Thoracic aorta (tissue), 2 donors: ENCODE data around the gene ZKSCAN2. TPM values are rescaled to one million over a fixed set of nuclear protein-coding genes. Genes with fewer than 3 reads are reported as not detected.

Source experiments
- ATAC-seq: fragments of 150-250 bp; one replicate; pipeline ENCODE4 v1.8.0; 2017; ENCODE audit warnings: low read depth; ENCODE audit not compliant: insufficient number of reproducible peaks, low FRiP score
- DNase-seq: peaks from one replicate; pipeline ENCODE4 v3.0.0-alpha.2; 2020; ENCODE audit warnings: low spot score
- H3K27ac ChIP-seq, 2 donors: fragments of 200-600 bp; sonication (generic); 1 replicate in 1 of 2; 2 replicates in 1 of 2; pipeline ENCODE4 v1.5.1; 2016; ENCODE audit warnings: mild to moderate bottlenecking in 2 of 2, moderate library complexity in 2 of 2
- H3K27me3 ChIP-seq: fragments of 200-600 bp; sonication (generic); replicated peaks from 2 replicates; pipeline ENCODE4 v1.6.0; 2016; ENCODE audit warnings: mild to moderate bottlenecking; ENCODE audit not compliant: insufficient read depth
- H3K36me3 ChIP-seq: fragments of 200-600 bp; sonication (generic); one replicate; pipeline ENCODE4 v1.5.1; 2016
- H3K4me1 ChIP-seq, 2 donors: fragments of 200-600 bp; sonication (generic); 1 replicate in 1 of 2; 2 replicates in 1 of 2; pipeline versions ENCODE4 v1.5.1 to v1.6.0; 2016; ENCODE audit warnings: low read depth in 2 of 2, mild to moderate bottlenecking in 1 of 2; ENCODE audit not compliant: control insufficient read depth in 1 of 2
- H3K4me3 ChIP-seq: fragments of 200-600 bp; sonication (generic); 2 replicates; pipeline ENCODE4 v1.5.1; 2016; ENCODE audit warnings: mild to moderate bottlenecking
- H3K9me3 ChIP-seq: fragments of 200-600 bp; sonication (generic); 2 replicates; pipeline ENCODE4 v1.5.1; 2016
- total RNA-seq, 2 donors: library from RNA; depleted of rRNA; stranded (reverse); fragments of >200 nt; gene quantifications; one replicate each; pipeline versions ENCODE4 v1.1.0 to v1.2.3, GENCODE V29; 2016
- TF ChIP-seq, protein P1 (sequence below): fragments of 200-600 bp; sonication (generic); IDR thresholded peaks from one replicate; pipeline ENCODE4 v1.5.1; 2019; ENCODE audit warnings: antibody characterized with exemption

ZKSCAN2 gene
- total RNA-seq, 2 donors from 2014 or later: 4.1 to 5.0 TPM

DNA sequence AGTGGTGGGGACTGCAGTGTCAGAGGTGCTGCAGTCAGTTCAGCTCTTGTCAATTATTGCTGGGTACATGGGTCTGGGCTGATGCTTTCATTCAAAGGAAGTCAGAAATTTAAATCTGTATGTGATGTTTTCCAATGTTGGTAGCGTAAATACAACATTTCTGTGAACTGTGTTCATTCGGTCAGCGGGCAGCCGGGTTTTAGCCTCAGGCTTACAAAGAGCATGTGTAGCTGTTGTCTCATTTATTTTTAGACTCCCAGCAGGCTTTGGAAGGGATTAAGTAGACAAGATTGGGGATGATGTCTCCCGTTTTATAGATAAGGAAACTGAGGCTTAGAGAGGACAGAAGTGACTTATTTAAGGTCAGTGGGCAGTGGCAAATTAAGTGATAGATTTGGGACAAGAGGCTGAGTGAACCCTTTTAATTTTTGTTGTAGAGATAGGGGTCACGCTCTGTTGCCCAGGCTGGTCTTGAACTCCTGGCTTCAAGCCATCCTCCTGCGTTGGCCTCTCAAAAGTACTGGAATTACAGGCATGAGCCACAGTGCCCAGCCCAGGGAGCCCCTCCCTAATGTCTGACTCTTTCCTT is 32.8 kb downstream of the ZKSCAN2 start:
- ATAC-seq: no peak

DNA sequence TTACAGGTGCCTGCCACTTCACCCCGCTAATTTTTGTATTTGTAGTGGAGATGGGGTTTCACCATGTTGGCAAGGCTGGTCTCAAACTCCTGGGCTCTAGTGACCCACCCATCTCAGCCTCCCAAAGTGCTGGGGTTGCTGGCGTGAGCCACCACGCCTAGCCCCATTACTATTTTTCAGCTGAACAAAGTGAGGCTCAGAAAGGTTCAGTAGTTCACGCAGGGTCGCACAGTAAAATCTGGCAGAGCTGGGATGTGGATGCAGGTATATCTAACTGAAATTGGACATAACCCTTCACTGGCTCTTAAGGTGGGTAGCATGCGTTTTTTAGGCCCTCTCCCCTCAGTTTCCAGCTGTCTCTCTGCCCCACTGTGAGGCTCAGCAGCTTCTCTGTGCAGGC is 33.7 kb downstream of the ZKSCAN2 start:
- H3K4me3 ChIP-seq: no peak overlapping the region
- no peak overlapping the region for H3K27ac ChIP-seq
- H3K27me3 ChIP-seq: no peaks in the 10 kb centered on the region
- no peaks in the 10 kb centered on the region for H3K36me3 ChIP-seq
- H3K4me1 ChIP-seq: peaks cover 0 to 7% of the 10 kb centered on the region in 2 donors
- TF ChIP-seq, protein P1, sequence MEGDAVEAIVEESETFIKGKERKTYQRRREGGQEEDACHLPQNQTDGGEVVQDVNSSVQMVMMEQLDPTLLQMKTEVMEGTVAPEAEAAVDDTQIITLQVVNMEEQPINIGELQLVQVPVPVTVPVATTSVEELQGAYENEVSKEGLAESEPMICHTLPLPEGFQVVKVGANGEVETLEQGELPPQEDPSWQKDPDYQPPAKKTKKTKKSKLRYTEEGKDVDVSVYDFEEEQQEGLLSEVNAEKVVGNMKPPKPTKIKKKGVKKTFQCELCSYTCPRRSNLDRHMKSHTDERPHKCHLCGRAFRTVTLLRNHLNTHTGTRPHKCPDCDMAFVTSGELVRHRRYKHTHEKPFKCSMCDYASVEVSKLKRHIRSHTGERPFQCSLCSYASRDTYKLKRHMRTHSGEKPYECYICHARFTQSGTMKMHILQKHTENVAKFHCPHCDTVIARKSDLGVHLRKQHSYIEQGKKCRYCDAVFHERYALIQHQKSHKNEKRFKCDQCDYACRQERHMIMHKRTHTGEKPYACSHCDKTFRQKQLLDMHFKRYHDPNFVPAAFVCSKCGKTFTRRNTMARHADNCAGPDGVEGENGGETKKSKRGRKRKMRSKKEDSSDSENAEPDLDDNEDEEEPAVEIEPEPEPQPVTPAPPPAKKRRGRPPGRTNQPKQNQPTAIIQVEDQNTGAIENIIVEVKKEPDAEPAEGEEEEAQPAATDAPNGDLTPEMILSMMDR: no peak
- ATAC-seq: no peak
- H3K9me3 ChIP-seq: no peaks in the 10 kb centered on the region
- no peak for DNase-seq

More for the DNA sequence above, 32.8 kb downstream of the ZKSCAN2 start:
- TF ChIP-seq, protein P1: no peak
- Histone ChIP-seq H3K27me3 (no peaks in the 10 kb centered on the region), H3K36me3 (no peaks in the 10 kb centered on the region), H3K9me3 (no peaks in the 10 kb centered on the region), H3K27ac (no peak overlapping the region), H3K4me3 (no peak overlapping the region), H3K4me1 (peaks cover 0 to 7% of the 10 kb centered on the region in 2 donors)
- DNase-seq: no peak

DNA sequence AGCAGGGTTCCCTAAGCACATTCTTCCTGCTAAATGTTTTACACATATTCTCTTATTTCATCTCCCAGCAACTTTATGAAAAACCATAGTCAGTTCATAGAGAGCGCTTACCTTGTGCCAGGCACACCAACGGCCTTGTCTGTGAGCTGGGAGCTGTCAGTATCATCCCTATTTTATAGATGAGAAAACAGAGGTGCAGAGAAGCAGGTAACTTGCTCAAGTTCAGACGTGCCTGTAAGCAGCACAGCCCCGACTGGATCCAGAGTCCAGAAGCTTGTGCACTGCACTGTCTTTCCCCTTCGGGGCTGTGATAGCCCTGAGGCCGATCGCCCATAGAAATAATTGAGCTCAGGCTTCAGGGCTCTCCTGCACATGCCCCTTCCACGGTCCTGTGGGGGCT is 34.7 kb downstream of the ZKSCAN2 start:
- Histone ChIP-seq H3K4me1 (peaks cover 0 to 7% of the 10 kb centered on the region in 2 donors), H3K36me3 (no peaks in the 10 kb centered on the region), H3K27ac (no peak overlapping the region), H3K27me3 (no peaks in the 10 kb centered on the region), H3K4me3 (no peak overlapping the region), H3K9me3 (no peaks in the 10 kb centered on the region)
- ATAC-seq (no peak), DNase-seq (no peak)
- TF ChIP-seq, protein P1: no peak

DNA sequence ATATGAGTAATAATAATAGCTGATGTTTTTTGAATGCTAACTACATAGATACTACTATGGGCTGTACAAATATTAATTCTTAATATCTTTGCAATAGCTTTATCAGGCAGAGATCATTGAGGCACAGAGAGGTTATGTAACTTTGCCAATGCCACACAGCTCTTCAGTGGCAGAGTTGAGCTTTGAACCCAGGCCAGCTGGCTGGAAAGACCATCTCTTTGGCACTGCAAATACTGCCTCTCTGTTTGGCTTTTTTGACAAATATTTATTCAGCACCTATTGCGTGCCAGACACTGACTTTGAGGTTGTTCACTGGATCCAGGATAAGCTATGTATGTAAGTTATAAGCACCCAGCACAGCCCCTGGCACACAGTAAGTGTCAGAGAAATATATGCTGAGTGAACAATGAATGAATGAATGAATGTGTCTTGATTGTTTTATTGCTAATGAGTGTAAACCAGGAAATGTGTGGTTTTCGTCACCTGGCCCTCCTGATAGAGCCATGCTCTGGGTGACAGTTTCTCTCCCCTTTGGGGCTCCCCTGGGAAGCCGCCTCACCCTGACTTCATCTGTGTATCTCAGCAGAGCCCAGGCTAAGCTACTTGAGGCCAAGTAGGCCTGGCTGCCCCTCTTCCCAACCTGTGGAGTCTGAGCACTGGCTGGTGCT is 38.4 kb downstream of the ZKSCAN2 start:
- no peak overlapping the region for H3K27ac ChIP-seq
- H3K27me3 ChIP-seq: no peaks in the 10 kb centered on the region
- H3K36me3 ChIP-seq: no peaks in the 10 kb centered on the region
- ATAC-seq (no peak), DNase-seq (no peak)
- no peak overlapping the region for H3K4me3 ChIP-seq
- no peaks in the 10 kb centered on the region for H3K9me3 ChIP-seq
- no peaks in the 10 kb centered on the region for H3K4me1 ChIP-seq
- TF ChIP-seq, protein P1: no peak

DNA sequence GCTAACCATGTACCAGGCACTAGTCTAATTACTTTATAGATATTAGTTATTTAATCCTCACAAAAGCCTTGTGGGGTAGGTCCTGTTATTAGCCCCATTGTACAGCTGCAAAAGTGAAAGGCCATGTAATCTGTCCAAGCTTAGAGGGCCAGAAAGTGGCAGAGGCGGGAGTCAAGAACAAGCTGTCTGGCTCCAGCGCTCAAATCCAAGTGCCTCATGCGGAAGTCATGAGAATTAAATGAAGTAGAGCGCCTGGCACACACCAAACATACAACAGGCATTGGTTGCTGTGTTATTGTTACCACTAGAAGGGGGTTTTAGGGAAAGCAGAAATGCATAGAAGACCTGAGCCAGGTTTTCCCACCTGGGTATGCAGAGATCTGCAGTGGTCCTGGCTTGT is 39.7 kb downstream of the ZKSCAN2 start:
- H3K4me3 ChIP-seq: no peak overlapping the region
- H3K36me3 ChIP-seq: no peaks in the 10 kb centered on the region
- no peaks in the 10 kb centered on the region for H3K27me3 ChIP-seq
- TF ChIP-seq, protein P1: no peak
- no peak overlapping the region for H3K27ac ChIP-seq
- H3K4me1 ChIP-seq: no peaks in the 10 kb centered on the region
- ATAC-seq: no peak
- no peaks in the 10 kb centered on the region for H3K9me3 ChIP-seq
- DNase-seq: no peak
